Trophoblast cell (in vitro differentiated cells and primary cell): ENCODE data around the gene MYO5B.

Experiments
- DNase-seq, 2 donors: peaks; one replicate each; pipeline ENCODE4 v3.0.0-alpha.2; 2016
- H2AFZ ChIP-seq: 2 replicates; pipeline ENCODE4 v1.6.1; 2013; ENCODE audit warnings: low read length, moderate library complexity, mild to moderate bottlenecking; ENCODE audit not compliant: insufficient read depth, poor library complexity
- H2AK5ac ChIP-seq: 2 replicates; pipeline ENCODE4 v1.6.1; 2013; ENCODE audit warnings: mild to moderate bottlenecking, low read length
- H2BK120ac ChIP-seq: 2 replicates; pipeline ENCODE4 v1.6.1; 2013; ENCODE audit warnings: low read length, mild to moderate bottlenecking, moderate library complexity; ENCODE audit not compliant: insufficient read depth, poor library complexity
- H2BK12ac ChIP-seq: 2 replicates; pipeline ENCODE4 v1.6.1; 2013; ENCODE audit warnings: mild to moderate bottlenecking, low read length, moderate library complexity
- H2BK5ac ChIP-seq: 2 replicates; pipeline ENCODE4 v1.6.1; 2013; ENCODE audit warnings: low read length, low read depth, moderate library complexity, mild to moderate bottlenecking; ENCODE audit not compliant: poor library complexity
- H3K14ac ChIP-seq: 2 replicates; pipeline ENCODE4 v1.6.1; 2013; ENCODE audit warnings: mild to moderate bottlenecking, low read length
- H3K18ac ChIP-seq: 2 replicates; pipeline ENCODE4 v1.6.1; 2013; ENCODE audit warnings: mild to moderate bottlenecking, low read length
- H3K23ac ChIP-seq: 2 replicates; pipeline ENCODE4 v1.6.1; 2013; ENCODE audit warnings: low read length
- H3K27ac ChIP-seq: 2 replicates; pipeline ENCODE4 v1.5.1; 2013; ENCODE audit warnings: low read depth, mild to moderate bottlenecking, inconsistent platforms, low read length, moderate library complexity
- H3K27me3 ChIP-seq: 2 replicates; pipeline ENCODE4 v1.6.1; 2013; ENCODE audit warnings: inconsistent platforms, mild to moderate bottlenecking, low read length, moderate library complexity; ENCODE audit not compliant: insufficient read depth
- H3K36me3 ChIP-seq, 2 experiments: 1 replicate in 1 of 2; 2 replicates in 1 of 2; pipeline ENCODE4 v1.6.1; 2013; ENCODE audit warnings: low read length in 2 of 2, mild to moderate bottlenecking in 2 of 2, moderate library complexity in 1 of 2; ENCODE audit not compliant: insufficient read depth in 2 of 2, control insufficient read depth in 1 of 2
- H3K4ac ChIP-seq: 2 replicates; pipeline ENCODE4 v1.6.1; 2013; ENCODE audit warnings: low read depth, mild to moderate bottlenecking, low read length, moderate library complexity
- H3K4me1 ChIP-seq, 2 experiments: 1 replicate in 1 of 2; 2 replicates in 1 of 2; pipeline ENCODE4 v1.6.1; 2013; ENCODE audit warnings: low read length in 2 of 2, mild to moderate bottlenecking in 2 of 2, moderate library complexity in 1 of 2; ENCODE audit not compliant: insufficient read depth in 2 of 2, control insufficient read depth in 1 of 2
- H3K4me2 ChIP-seq: 2 replicates; pipeline ENCODE4 v1.6.1; 2013; ENCODE audit warnings: inconsistent platforms, mild to moderate bottlenecking, low read length, moderate library complexity
- H3K4me3 ChIP-seq: 2 replicates; pipeline ENCODE4 v1.5.1; 2013; ENCODE audit warnings: mild to moderate bottlenecking, low read depth, low read length, inconsistent platforms
- H3K79me1 ChIP-seq: one replicate; pipeline ENCODE4 v1.6.1; 2013; ENCODE audit warnings: low read length
- H3K79me2 ChIP-seq: 2 replicates; pipeline ENCODE4 v1.6.1; 2013; ENCODE audit warnings: low read length, mild to moderate bottlenecking; ENCODE audit not compliant: control insufficient read depth, insufficient read depth, poor library complexity
- H3K9ac ChIP-seq: 2 replicates; pipeline ENCODE4 v1.6.1; 2013; ENCODE audit warnings: mild to moderate bottlenecking, low read length
- H3K9me3 ChIP-seq: 2 replicates; pipeline ENCODE4 v1.6.1; 2013; ENCODE audit warnings: low read depth, mild to moderate bottlenecking, control low read depth, inconsistent platforms, low read length; ENCODE audit not compliant: insufficient read depth
- H4K12ac ChIP-seq: 2 replicates; pipeline ENCODE4 v1.6.1; 2013; ENCODE audit warnings: low read depth, mild to moderate bottlenecking, low read length, moderate library complexity
- H4K8ac ChIP-seq: 2 replicates; pipeline ENCODE4 v1.6.1; 2013; ENCODE audit warnings: low read depth, mild to moderate bottlenecking, low read length, moderate library complexity
- H4K91ac ChIP-seq: one replicate; pipeline ENCODE4 v1.6.1; 2013; ENCODE audit warnings: low read depth, mild to moderate bottlenecking, low read length, moderate library complexity
- WGBS: extraction: QIAGEN DNeasy Blood & Tissue Kit; methylation state at CpG from one replicate; pipeline ENCODE4 v1.1.7; 2013; ENCODE audit warnings: missing lambda C conversion rate; ENCODE audit not compliant: insufficient read length, insufficient coverage; ENCODE audit errors: extremely low coverage; 5-methylcytosine and 5-hydroxymethylcytosine counted together

MYO5B gene

GRCh38 chr18:49921318-49921985, 273.5 kb downstream of the MYO5B start:
- Histone ChIP-seq H4K91ac (no peak overlapping the region), H3K18ac (no peak overlapping the region), H3K4ac (no peak overlapping the region), H4K8ac (no peak overlapping the region), H3K36me3 (peaks cover 2% of the 10 kb centered on the region in 2 experiments), H3K23ac (no peak overlapping the region), H2BK120ac (no peak overlapping the region), H2AK5ac (no peak overlapping the region), H3K4me3 (no peak overlapping the region), H3K4me2 (no peak overlapping the region), H3K79me1 (no peaks in the 10 kb centered on the region), H2BK12ac (no peak overlapping the region), H3K9ac (no peak overlapping the region), H3K9me3 (no peaks in the 10 kb centered on the region), H3K79me2 (no peaks in the 10 kb centered on the region), H3K27ac (no peak overlapping the region), H3K4me1 (peaks cover 3 to 5% of the 10 kb centered on the region in 2 experiments), H2BK5ac (no peak overlapping the region), H2AFZ (no peak overlapping the region), H3K14ac (no peak overlapping the region), H4K12ac (no peak overlapping the region), H3K27me3 (no peaks in the 10 kb centered on the region)
- WGBS: no CpG with 5 or more reads among the region's 12 CpGs
- DNase-seq: no peak

- Histone ChIP-seq H2AK5ac (no peak overlapping the region), H3K4me1 (peaks cover 3 to 5% of the 10 kb centered on the region in 2 experiments), H3K36me3 (peaks cover 2% of the 10 kb centered on the region in 2 experiments), H3K4ac (no peak overlapping the region), H4K91ac (no peak overlapping the region), H3K18ac (no peak overlapping the region), H2BK12ac (no peak overlapping the region), H3K9me3 (no peaks in the 10 kb centered on the region), H3K27me3 (no peaks in the 10 kb centered on the region), H3K14ac (no peak overlapping the region), H2BK5ac (no peak overlapping the region), H3K4me3 (no peak overlapping the region), H4K12ac (no peak overlapping the region), H3K27ac (no peak overlapping the region), H2AFZ (no peak overlapping the region), H3K23ac (no peak overlapping the region), H3K79me1 (no peaks in the 10 kb centered on the region), H3K79me2 (no peaks in the 10 kb centered on the region), H2BK120ac (no peak overlapping the region), H4K8ac (no peak overlapping the region), H3K4me2 (no peak overlapping the region), H3K9ac (no peak overlapping the region)
- peak in 1 of 2 donors; percentile 5 for DNase-seq
- no CpG with 5 or more reads among the region's 6 CpGs for WGBS
Measured at GRCh38 chr18:49920731-49921130, 274.2 kb downstream of the MYO5B start.

DNA sequence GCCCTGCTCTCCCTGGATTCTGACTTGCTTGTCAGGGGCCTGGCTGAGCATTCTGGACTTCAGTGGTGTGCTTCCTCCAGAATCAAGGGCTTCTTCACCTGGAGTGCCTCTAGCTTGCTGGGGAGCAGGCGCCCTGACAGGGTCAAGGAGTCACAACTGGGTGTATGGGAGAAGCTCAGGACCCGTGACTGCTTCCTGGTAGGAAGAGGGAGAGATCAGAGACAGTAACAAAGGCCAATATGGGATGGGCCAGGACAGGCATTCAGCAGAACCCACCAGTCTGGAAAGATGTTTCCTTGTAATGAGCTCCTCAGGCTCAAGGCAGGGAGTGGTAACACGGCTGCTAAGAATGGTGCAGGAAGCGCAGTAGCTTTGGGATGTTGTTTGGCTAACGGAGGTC, 277.2 kb downstream of the MYO5B start:
- Histone ChIP-seq H3K4ac (no peak overlapping the region), H3K4me1 (peaks cover 3 to 5% of the 10 kb centered on the region in 2 experiments), H3K36me3 (peaks cover 2 to 4% of the 10 kb centered on the region in 2 experiments), H2AK5ac (no peak overlapping the region), H3K9ac (no peak overlapping the region), H3K18ac (no peak overlapping the region), H3K27ac (no peak overlapping the region), H2BK120ac (no peak overlapping the region), H2AFZ (no peak overlapping the region), H3K9me3 (peaks cover 4% of the 10 kb centered on the region), H3K4me3 (no peak overlapping the region), H4K8ac (no peak overlapping the region), H3K23ac (no peak overlapping the region), H3K27me3 (no peaks in the 10 kb centered on the region), H4K12ac (no peak overlapping the region), H3K79me2 (no peaks in the 10 kb centered on the region), H2BK5ac (no peak overlapping the region), H3K14ac (no peak overlapping the region), H3K4me2 (no peak overlapping the region), H2BK12ac (no peak overlapping the region), H4K91ac (no peak overlapping the region), H3K79me1 (no peaks in the 10 kb centered on the region)
- no peak for DNase-seq
- no CpG with 5 or more reads among the region's 5 CpGs for WGBS

- Histone ChIP-seq H4K8ac (no peak overlapping the region), H2AFZ (no peak overlapping the region), H2BK120ac (no peak overlapping the region), H3K4me2 (no peak overlapping the region), H3K27me3 (no peaks in the 10 kb centered on the region), H3K36me3 (peaks cover 2 to 9% of the 10 kb centered on the region in 2 experiments), H2BK5ac (no peak overlapping the region), H3K79me2 (no peaks in the 10 kb centered on the region), H3K4me3 (no peak overlapping the region), H3K23ac (no peak overlapping the region), H3K27ac (no peak overlapping the region), H3K9ac (no peak overlapping the region), H3K4ac (no peak overlapping the region), H3K14ac (no peak overlapping the region), H2BK12ac (no peak overlapping the region), H2AK5ac (no peak overlapping the region), H3K79me1 (no peaks in the 10 kb centered on the region), H3K4me1 (peaks cover under 1 to 1% of the 10 kb centered on the region in 2 experiments), H3K18ac (no peak overlapping the region), H3K9me3 (peaks cover 4% of the 10 kb centered on the region), H4K12ac (no peak overlapping the region), H4K91ac (no peak overlapping the region)
- no CpG with 5 or more reads among the region's 7 CpGs for WGBS
- no peak for DNase-seq
Measured at GRCh38 chr18:49915352-49915751, 279.6 kb downstream of the MYO5B start.
